Karpas-422 (cell line): ENCODE results near the gene GJB6. TPM values are rescaled to one million over a fixed set of nuclear protein-coding genes. Genes with fewer than 3 reads are reported as not detected.

Source experiments
- DNase-seq: peaks from one replicate; pipeline ENCODE4 v3.0.0-alpha.2; 2015
- H2AFZ ChIP-seq: fragments of 200-600 bp; sonication (generic); 2 replicates; pipeline ENCODE4 v1.6.1; 2014; ENCODE audit warnings: antibody characterized with exemption, low read length, mixed read lengths
- H3K27ac ChIP-seq: fragments of 200-600 bp; sonication (generic); 2 replicates; pipeline ENCODE4 v1.5.1; 2014; ENCODE audit warnings: mild to moderate bottlenecking, low read length, moderate library complexity
- H3K27me3 ChIP-seq: fragments of 200-600 bp; sonication (generic); 2 replicates; pipeline ENCODE4 v1.6.1; 2014; ENCODE audit warnings: low read length, mixed read lengths
- H3K36me3 ChIP-seq: fragments of 200-600 bp; sonication (generic); 2 replicates; pipeline ENCODE4 v1.6.1; 2014; ENCODE audit warnings: low read length, mixed read lengths; ENCODE audit not compliant: insufficient read depth
- H3K4me1 ChIP-seq: fragments of 200-600 bp; sonication (generic); 2 replicates; pipeline ENCODE4 v1.6.1; 2014; ENCODE audit warnings: mild to moderate bottlenecking, low read length, mixed read lengths
- H3K4me2 ChIP-seq: fragments of 200-600 bp; sonication (generic); 2 replicates; pipeline ENCODE4 v1.6.1; 2014; ENCODE audit warnings: low read length, low read depth, mild to moderate bottlenecking; ENCODE audit not compliant: poor library complexity, severe bottlenecking
- H3K4me3 ChIP-seq: fragments of 200-600 bp; sonication (generic); 2 replicates; pipeline ENCODE4 v1.5.1; 2014; ENCODE audit warnings: mild to moderate bottlenecking, antibody characterized with exemption, low read length, mixed read lengths
- H3K79me2 ChIP-seq: fragments of 200-600 bp; sonication (generic); 2 replicates; pipeline ENCODE4 v1.6.1; 2014; ENCODE audit warnings: mild to moderate bottlenecking, low read length, mixed read lengths
- H3K9ac ChIP-seq: fragments of 200-600 bp; sonication (generic); 2 replicates; pipeline ENCODE4 v1.6.0; 2014; ENCODE audit warnings: low read length
- H3K9me2 ChIP-seq: fragments of 200-600 bp; sonication (generic), shearing (Covaris generic); replicated peaks from 2 replicates; pipeline ENCODE4 v1.6.0; 2014; ENCODE audit warnings: mild to moderate bottlenecking, low read length, moderate library complexity; ENCODE audit not compliant: insufficient read depth
- H3K9me3 ChIP-seq: fragments of 300-700, 200-600 bp; sonication (generic); 2 replicates; pipeline ENCODE4 v1.6.1; 2014; ENCODE audit warnings: low read length, mixed read lengths
- H4K20me1 ChIP-seq: fragments of 200-600 bp; sonication (generic); 2 replicates; pipeline ENCODE4 v1.6.1; 2014; ENCODE audit warnings: mild to moderate bottlenecking, antibody characterized with exemption, low read length, low read depth; ENCODE audit not compliant: insufficient read depth
- total RNA-seq: library from RNA; depleted of rRNA; stranded (reverse); fragments of >200 nt; shearing (Covaris generic); gene quantifications from 2 replicates; pipeline ENCODE4 v1.2.3, GENCODE V29; 2014; ENCODE audit warnings: low replicate concordance; rRNA removed

The GJB6 gene
- total RNA-seq, 1 experiment from 2014 or later = not detected

DNA sequence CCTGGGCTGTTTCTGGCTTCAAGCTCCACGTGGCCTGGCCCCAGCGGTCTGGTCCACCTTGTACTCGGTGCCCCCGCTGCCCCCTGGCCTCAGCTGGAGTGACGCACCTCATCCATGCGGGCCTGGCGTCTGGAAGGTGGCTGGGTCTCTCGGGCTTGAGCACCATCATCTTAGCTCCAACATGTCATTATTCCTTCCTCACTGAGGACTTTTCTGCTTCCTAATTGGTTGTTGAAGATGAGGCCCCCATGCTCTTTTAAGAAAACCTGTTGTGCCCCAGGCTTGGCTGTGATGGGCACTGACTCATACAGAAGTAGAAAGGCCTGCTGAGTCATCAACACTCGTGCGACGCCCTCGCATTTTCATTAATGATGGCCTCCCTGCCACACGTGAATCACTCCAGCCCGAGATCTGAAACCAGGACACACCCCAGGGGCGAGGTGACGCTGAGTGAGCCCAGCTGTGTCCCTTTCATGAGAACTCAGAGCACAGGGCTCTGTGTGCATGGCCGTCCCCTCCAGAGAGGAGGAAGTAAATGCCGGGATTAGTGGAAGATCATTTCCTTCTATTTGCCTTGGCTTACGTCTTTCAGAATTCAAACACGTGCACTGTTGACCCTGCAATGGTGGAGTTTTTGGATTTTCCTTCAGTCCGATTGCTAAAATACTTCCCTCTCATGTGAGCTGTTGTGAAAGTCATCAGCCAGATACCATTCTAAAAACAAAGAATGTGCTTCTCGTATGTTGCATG is 57.3 kb downstream of the GJB6 start:
- Histone ChIP-seq H3K4me1 (peaks cover 78% of the 10 kb centered on the region), H3K27ac (peak overlapping the region; percentile 97), H3K9ac (peak overlapping the region; percentile 77), H3K79me2 (no peaks in the 10 kb centered on the region), H3K36me3 (no peaks in the 10 kb centered on the region), H3K4me3 (peak overlapping the region; percentile 49), H3K27me3 (no peaks in the 10 kb centered on the region), H4K20me1 (no peaks in the 10 kb centered on the region), H3K4me2 (peak overlapping the region; percentile 66), H3K9me3 (no peaks in the 10 kb centered on the region), H2AFZ (peak overlapping the region; percentile 52), H3K9me2 (no peaks in the 10 kb centered on the region)
- DNase-seq = peak; percentile 96

DNA sequence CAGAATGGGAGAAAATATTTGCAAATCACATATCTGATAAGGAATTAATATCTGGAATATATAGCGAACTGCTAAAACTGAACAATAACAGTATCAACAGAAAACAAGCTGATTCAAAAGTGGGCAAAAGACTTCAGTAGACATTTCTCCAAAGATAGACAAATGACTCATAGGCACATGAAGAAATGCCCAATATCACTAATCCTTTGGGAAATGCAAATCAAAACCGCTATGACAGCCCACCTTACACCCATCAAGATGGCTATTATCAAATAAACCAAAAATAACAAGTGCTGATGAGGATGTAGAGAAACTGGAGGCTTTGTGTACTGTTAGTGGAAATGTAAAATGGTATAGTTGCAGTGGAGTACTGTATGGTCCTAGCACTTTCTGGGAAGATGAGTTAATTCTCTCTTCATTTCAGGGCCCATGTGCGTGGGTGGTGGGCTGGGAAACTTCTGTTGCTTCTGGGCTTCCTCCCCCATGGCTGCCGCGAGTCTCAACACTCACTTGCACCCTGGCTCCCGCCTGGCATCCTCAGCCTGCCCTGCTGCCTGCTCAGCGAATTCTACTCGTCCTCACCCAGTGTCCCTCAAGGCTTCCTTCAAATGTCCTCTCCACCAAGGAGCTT is 58.9 kb downstream of the GJB6 start:
- Histone ChIP-seq H3K4me2 (peak overlapping the region; percentile 66), H3K4me3 (peak overlapping the region; percentile 49), H3K9me2 (no peaks in the 10 kb centered on the region), H2AFZ (peak overlapping the region; percentile 22; the same call in 1 of the 2 replicates), H3K27me3 (no peaks in the 10 kb centered on the region), H3K79me2 (no peaks in the 10 kb centered on the region), H3K9ac (peak overlapping the region; percentile 77), H4K20me1 (no peaks in the 10 kb centered on the region), H3K4me1 (peaks cover 89% of the 10 kb centered on the region), H3K9me3 (no peaks in the 10 kb centered on the region), H3K36me3 (no peaks in the 10 kb centered on the region), H3K27ac (peak overlapping the region; percentile 97)
- DNase-seq = peak; percentile 91

Other genes with a start within 250 kb of the GJB6 start
- gene GJA3, start 71.3 kb downstream of the GJB6 start, total RNA-seq = 5.0 and 5.8 TPM in 2 replicates
- not detected in 2 replicates for gene GJB2, start 39.4 kb downstream of the GJB6 start, total RNA-seq